B cell (primary cell): ENCODE data around the gene GJA8. TPM values are rescaled to one million over a fixed set of nuclear protein-coding genes. Genes with fewer than 3 reads are reported as not detected.
"Not testable (repeated sequence)": the region's sequence is repeated elsewhere in the genome, so short reads cannot be mapped to it uniquely, and the experiment has no call there.

Experiments
- ATAC-seq: fragments of 200-7000 bp; cut with Tn5 transposase; one replicate; pipeline ENCODE4 v1.10.0; 2021; ENCODE audit warnings: low read depth, mild to moderate bottlenecking, moderate number of reproducible peaks, moderate library complexity
- CTCF ChIA-PET: fragments of 350-600 bp; sonication (Branson Sonifier 250); formaldehyde crosslinking; loops from one replicate; lab custom pipeline; 2021; ENCODE audit warnings: antibody characterized with exemption, inconsistent platforms; lab: Charles Lee
- POLR2A ChIA-PET: fragments of 350-600 bp; sonication (Branson Sonifier 250); formaldehyde crosslinking; loops from one replicate; lab custom pipeline; 2021; ENCODE audit warnings: antibody characterized with exemption; lab: Charles Lee
- DNase-seq: peaks from one replicate; pipeline ENCODE4 v3.0.0; 2013
- H2AFZ ChIP-seq: 2 replicates; pipeline ENCODE4 v1.6.1; 2012; ENCODE audit warnings: mild to moderate bottlenecking, low read depth, low read length; ENCODE audit not compliant: insufficient read depth, poor library complexity, severe bottlenecking
- H3K27ac ChIP-seq, 2 donors: 1 replicate in 1 of 2; 2 replicates in 1 of 2; pipeline ENCODE4 v1.5.1; 2012 to 2013; ENCODE audit warnings: low read length in 2 of 2, mild to moderate bottlenecking in 2 of 2, moderate library complexity in 1 of 2
- H3K27me3 ChIP-seq, 4 experiments: fragments of 200-600 bp in 1 of 4; sonication (generic) in 1 of 4; replicated peaks in 1 of 4; 1 replicate in 2 of 4; 2 replicates in 2 of 4; pipeline versions ENCODE4 v1.6.1 to v1.7.0; 2013 to 2016; ENCODE audit warnings: low read length in 3 of 4, mild to moderate bottlenecking in 2 of 4, mixed read lengths in 1 of 4, moderate library complexity in 1 of 4; ENCODE audit not compliant: insufficient read depth in 4 of 4, control insufficient read depth in 3 of 4; ENCODE audit errors: control extremely low read depth in 1 of 4
- H3K36me3 ChIP-seq, 2 experiments: replicated peaks in 1 of 2; 1 replicate in 1 of 2; 2 replicates in 1 of 2; pipeline versions ENCODE4 v1.6.1 to v1.7.1; 2013; ENCODE audit warnings: low read length in 1 of 2; ENCODE audit not compliant: insufficient read depth in 2 of 2, control insufficient read depth in 1 of 2; ENCODE audit errors: control extremely low read depth in 1 of 2, extremely low read depth in 1 of 2
- H3K4me1 ChIP-seq, 2 donors: fragments of 200-600 bp in 1 of 2; sonication (generic) in 1 of 2; 1 replicate in 1 of 2; 2 replicates in 1 of 2; pipeline versions ENCODE4 v1.5.1 to v1.6.1; 2013 to 2017; ENCODE audit warnings: low read length in 2 of 2; ENCODE audit not compliant: control insufficient read depth in 2 of 2, insufficient read depth in 2 of 2
- H3K4me2 ChIP-seq: replicated peaks from 2 replicates; pipeline ENCODE3; 2012; ENCODE audit warnings: mild to moderate bottlenecking, low read depth, low read length; ENCODE audit not compliant: poor library complexity, severe bottlenecking
- H3K4me3 ChIP-seq, 5 experiments: fragments of 200-600 bp in 1 of 5; sonication (generic) in 1 of 5; 1 replicate in 3 of 5; 2 replicates in 2 of 5; pipeline versions ENCODE4 v1.5.1 to v1.7.0; 2011 to 2016; ENCODE audit warnings: low read length in 4 of 5, mild to moderate bottlenecking in 4 of 5, low read depth in 2 of 5, control low read depth in 1 of 5, moderate library complexity in 1 of 5; ENCODE audit not compliant: insufficient read depth in 1 of 5; ENCODE audit errors: control extremely low read depth in 1 of 5, extremely low read depth in 1 of 5
- H3K79me2 ChIP-seq: fragments of 200-600 bp; sonication (generic); one replicate; pipeline ENCODE4 v1.6.0; 2016; ENCODE audit warnings: low read length; ENCODE audit not compliant: control insufficient read depth, insufficient read depth
- H3K9ac ChIP-seq: fragments of 200-600 bp; sonication (generic); 2 replicates; pipeline ENCODE4 v1.6.1; 2017; ENCODE audit warnings: mild to moderate bottlenecking, low read length, moderate library complexity
- H3K9me3 ChIP-seq, 3 donors: one replicate each; pipeline versions ENCODE4 v1.6.1 to v1.7.1; 2013; ENCODE audit warnings: low read length in 2 of 3; ENCODE audit not compliant: control insufficient read depth in 2 of 3, insufficient read depth in 1 of 3; ENCODE audit errors: control extremely low read depth in 1 of 3
- H4K20me1 ChIP-seq: 2 replicates; pipeline ENCODE4 v1.6.0; 2012; ENCODE audit warnings: mild to moderate bottlenecking, low read length; ENCODE audit not compliant: insufficient read depth, control insufficient read depth, poor library complexity, severe bottlenecking
- H3K27ac Mint-ChIP-seq: one replicate; pipeline ENCODE4 v1.8.0; 2021; ENCODE audit warnings: mixed read lengths
- H3K27me3 Mint-ChIP-seq: one replicate; pipeline ENCODE4 v1.8.0; 2021; ENCODE audit warnings: mixed read lengths
- H3K4me1 Mint-ChIP-seq: one replicate; pipeline ENCODE4 v1.8.0; 2021; ENCODE audit warnings: mixed read lengths
- H3K4me3 Mint-ChIP-seq: one replicate; pipeline ENCODE4 v1.8.0; 2021; ENCODE audit warnings: mixed read lengths
- H3K9me3 Mint-ChIP-seq: one replicate; pipeline ENCODE4 v1.8.0; 2022; ENCODE audit warnings: mixed read lengths; ENCODE audit not compliant: insufficient read depth
- CTCF ChIP-seq: fragments of 200-600 bp; IDR thresholded peaks from one replicate; pipeline ENCODE4 v1.8.0; 2022; ENCODE audit warnings: antibody characterized with exemption, mild to moderate bottlenecking
- EZH2 ChIP-seq: IDR thresholded peaks from 2 replicates; pipeline ENCODE4 v1.6.1; 2012; ENCODE audit warnings: borderline replicate concordance, low read depth, mild to moderate bottlenecking, moderate library complexity, low read length; ENCODE audit not compliant: insufficient read depth, poor library complexity, severe bottlenecking
- WGBS: methylation state at CpG from one replicate; pipeline ENCODE4 v1.1.5; 2013; ENCODE audit warnings: missing lambda C conversion rate; ENCODE audit not compliant: insufficient coverage; 5-methylcytosine and 5-hydroxymethylcytosine counted together
- intact Hi-C: fragments of 100-400 bp; cut with micrococcal nuclease; formaldehyde crosslinking; loops from one replicate; pipeline ENCODE4 v1.10.0; 2022
- polyA minus RNA-seq: library from RNA; depleted of rRNA, polyadenylated mRNA; stranded (reverse); fragments of >200 nt; gene quantifications from 2 replicates; pipeline ENCODE4 v1.2.3, GENCODE V29; 2012
- polyA plus RNA-seq: library from polyadenylated mRNA; depleted of rRNA; stranded (reverse); fragments of >200 nt; gene quantifications from 2 replicates; pipeline ENCODE4 v1.2.3, GENCODE V29; 2012
- total RNA-seq, 2 donors: library from RNA; stranded (reverse); fragments of 120-200 nt in 1 of 2; gene quantifications; 1 replicate in 1 of 2; 2 replicates in 1 of 2; pipeline versions ENCODE4 v1.2.3 to v1.2.4, GENCODE V29; 2013 to 2022

The GJA8 gene
- total RNA-seq (not detected in 2 replicates), polyA plus RNA-seq (not detected in 2 replicates), polyA minus RNA-seq (not detected in 2 replicates)
- not detected for total RNA-seq (2013)

GRCh38 chr1:147902253-147902845 is at the start of gene GJA8:
Gene GJA8 (plus strand): TSS chr1:147902795. CDS start chr1:147907956, 5,161 bp downstream.
- no peaks in the 10 kb centered on the region for H3K79me2 ChIP-seq
- no peaks in the 10 kb centered on the region for H4K20me1 ChIP-seq
- H3K4me3 Mint-ChIP-seq = no peak within 1 kb of the TSS
- no peaks in the 10 kb centered on the region for H3K9me3 Mint-ChIP-seq
- 94% methylated on average over 4 of the region's 7 CpGs for WGBS
- TF ChIP-seq EZH2 (no peak), CTCF (no peak)
- no peaks in the 10 kb centered on the region for H3K9me3 ChIP-seq
- no peaks in the 10 kb centered on the region for H3K4me1 ChIP-seq
- intact Hi-C loops = no loop called here
- peaks cover 15% of the 10 kb centered on the region for H3K27me3 Mint-ChIP-seq
- no peaks in the 10 kb centered on the region for H3K27me3 ChIP-seq
- CTCF ChIA-PET = interaction anchor here (3.1 kb wide), 1 partner anchor 10 kb away, joined by 21 read pairs; no protein-coding TSS in a partner anchor
- no peak within 1 kb of the TSS for H3K27ac ChIP-seq
- no peak within 1 kb of the TSS for H3K27ac Mint-ChIP-seq
- DNase-seq (no peak), ATAC-seq (no peak)
- no peak within 1 kb of the TSS for H3K4me3 ChIP-seq
- H3K4me1 Mint-ChIP-seq = no peaks in the 10 kb centered on the region
- no peaks in the 10 kb centered on the region for H3K36me3 ChIP-seq
- H3K4me2 ChIP-seq = no peak within 1 kb of the TSS
- no peak within 1 kb of the TSS for H3K9ac ChIP-seq
- H2AFZ ChIP-seq = no peak within 1 kb of the TSS
- POLR2A ChIA-PET = no interaction called here

DNA sequence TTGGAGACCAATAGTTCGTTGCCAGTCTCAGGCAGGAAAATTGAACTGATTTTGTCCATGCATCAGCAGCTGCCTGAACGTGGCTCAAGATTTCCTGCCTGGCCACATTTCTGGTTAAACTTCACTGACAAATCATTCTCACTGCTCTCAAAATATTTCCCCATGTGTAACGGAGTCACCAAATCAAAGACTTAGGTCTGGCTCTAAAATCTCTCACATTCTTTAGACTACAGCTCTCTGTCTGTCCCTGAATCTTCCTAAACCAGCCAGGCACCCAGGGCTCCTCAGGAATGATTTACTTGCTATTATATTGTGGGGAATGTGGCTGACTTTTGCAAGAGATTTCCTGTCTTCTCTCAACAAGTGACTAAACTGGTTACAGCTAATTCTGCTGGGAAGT is 49.2 kb upstream of the GJA8 start:
- Histone ChIP-seq H3K36me3 (no peaks in the 10 kb centered on the region), H3K9me3 (no peaks in the 10 kb centered on the region), H3K79me2 (no peaks in the 10 kb centered on the region), H3K4me2 (no peak overlapping the region), H3K27ac (no peak overlapping the region), H3K9ac (no peak overlapping the region), H4K20me1 (no peaks in the 10 kb centered on the region), H3K4me3 (no peak overlapping the region), H2AFZ (no peak overlapping the region), H3K27me3 (peaks cover 0 to 9% (median 2%) of the 10 kb centered on the region in 4 experiments), H3K4me1 (no peaks in the 10 kb centered on the region)
- H3K27me3 Mint-ChIP-seq = peaks cover 26% of the 10 kb centered on the region
- ChIA-PET POLR2A (no interaction called here), CTCF (no interaction called here)
- no peak for DNase-seq
- no peak overlapping the region for H3K4me3 Mint-ChIP-seq
- TF ChIP-seq CTCF (no peak), EZH2 (no peak)
- H3K9me3 Mint-ChIP-seq = no peaks in the 10 kb centered on the region
- intact Hi-C loops = no loop called here
- 39% methylated on average over 3 of the region's 3 CpGs for WGBS
- no peaks in the 10 kb centered on the region for H3K4me1 Mint-ChIP-seq
- no peak for ATAC-seq
- H3K27ac Mint-ChIP-seq = no peak overlapping the region

DNA sequence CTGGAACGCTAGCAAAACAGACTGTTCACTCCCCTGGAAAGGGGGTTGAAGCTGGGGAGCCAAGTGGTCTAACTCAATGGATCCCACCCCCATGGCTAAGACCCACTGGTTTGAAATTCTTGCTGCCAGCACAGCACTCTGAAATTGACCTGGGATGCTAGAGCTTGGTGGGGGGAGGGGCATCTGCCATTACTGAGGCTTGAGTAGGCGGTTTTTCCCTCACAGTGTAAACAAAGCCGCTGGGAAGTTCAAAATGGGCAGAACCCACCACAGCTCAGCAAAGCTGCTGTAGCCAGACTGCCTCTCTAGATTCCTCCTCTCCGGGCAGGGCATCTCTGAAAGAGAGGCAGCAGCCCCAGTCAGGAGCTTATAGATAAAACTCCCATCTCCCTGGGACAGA is 47.6 kb upstream of the GJA8 start:
- H3K79me2 ChIP-seq, POLR2A ChIA-PET, H3K27me3 ChIP-seq, H3K27ac ChIP-seq, H4K20me1 ChIP-seq, intact Hi-C loops, H2AFZ ChIP-seq, H3K9ac ChIP-seq, H3K4me1 ChIP-seq, H3K4me3 ChIP-seq, DNase-seq, H3K4me1 Mint-ChIP-seq, H3K4me3 Mint-ChIP-seq, H3K27ac Mint-ChIP-seq, H3K4me2 ChIP-seq, H3K9me3 Mint-ChIP-seq, ATAC-seq, H3K9me3 ChIP-seq, H3K36me3 ChIP-seq: not testable (repeated sequence)
- WGBS = 75% methylated on average over 2 of the region's 4 CpGs
- CTCF ChIA-PET = interaction anchor here (0.8 kb wide), 1 partner anchor 31 kb away, joined by 3 read pairs; no protein-coding TSS in a partner anchor
- peaks cover 27% of the 10 kb centered on the region for H3K27me3 Mint-ChIP-seq
